Measurements from ENCODE around the gene RAPGEF4.

- TF ChIP-seq PATZ1 (tag by site-specific recombination; IDR thresholded peaks at IDR 0.05) (no peak), SETDB1 (IDR thresholded peaks at IDR 0.05; ENCODE audit: insufficient read length, low read length) (no peak), BCL11A (tag by site-specific recombination; IDR thresholded peaks at IDR 0.05; ENCODE audit: low read depth) (no peak), CTCF (tag by site-specific recombination; IDR thresholded peaks at IDR 0.05) (no peak), ZNF777 (tag by site-specific recombination; IDR thresholded peaks at IDR 0.05; ENCODE audit: borderline replicate concordance) (no peak), SP2 (tag by site-specific recombination; IDR thresholded peaks at IDR 0.05) (no peak), ZNF692 (tag by site-specific recombination; IDR thresholded peaks at IDR 0.05) (no peak), ZNF18 (tag by site-specific recombination; IDR thresholded peaks at IDR 0.05) (no peak), ZNF23 (tag by site-specific recombination; IDR thresholded peaks at IDR 0.05; ENCODE audit: borderline replicate concordance) (no peak), ZNF184 (tag by site-specific recombination; IDR thresholded peaks at IDR 0.05) (no peak), ZNF19 (tag by site-specific recombination; IDR thresholded peaks at IDR 0.05; ENCODE audit: low read depth) (no peak), ZNF155 (tag by site-specific recombination; IDR thresholded peaks at IDR 0.05) (no peak)
Measured at GRCh38 chr2:173028671-173029070, 293.0 kb downstream of the RAPGEF4 start.
